Measurements from ENCODE around the gene CTSZ. TPM values are rescaled to one million over a fixed set of nuclear protein-coding genes. Genes with fewer than 3 reads are reported as not detected.

Gene CTSZ
- total RNA-seq, result 10 to 100 TPM; 48.9 to 49.2 TPM

GRCh38 chr20:59006864-59007664 lies at the start of gene CTSZ:
CTSZ (minus strand) TSS chr20:59007254; CDS start chr20:59007128, 126 bp downstream.
- ATAC-seq (ENCODE audit: low read depth) (peak; percentile 57), DNase-seq (peak; percentile 73)
- peaks cover 48% of the 10 kb centered on the region for H3K4me1 Mint-ChIP-seq
- no peaks in the 10 kb centered on the region for H3K9me3 Mint-ChIP-seq
- H3K27me3 Mint-ChIP-seq, result no peaks in the 10 kb centered on the region
- POLR2A ChIA-PET, result interaction anchor here (1.4 to 2.5 kb wide), 3 partner anchors 25 to 118 kb away, joined by 4 to 14 read pairs (median 11); partner anchors contain the start of gene ATP5F1E
- H3K4me3 Mint-ChIP-seq, result peak within 1 kb of the TSS; percentile 89
- H3K27ac Mint-ChIP-seq, result peak within 1 kb of the TSS; percentile 85
- H3K36me3 Mint-ChIP-seq, result peaks cover 6% of the 10 kb centered on the region

- POLR2A ChIA-PET, result no interaction called here
- no peak overlapping the region for H3K27ac Mint-ChIP-seq
- no peak overlapping the region for H3K4me3 Mint-ChIP-seq
- H3K4me1 Mint-ChIP-seq, result peaks cover 2% of the 10 kb centered on the region
- H3K27me3 Mint-ChIP-seq, result peaks cover 45% of the 10 kb centered on the region
- no peaks in the 10 kb centered on the region for H3K36me3 Mint-ChIP-seq
- no peaks in the 10 kb centered on the region for H3K9me3 Mint-ChIP-seq
- no peak for DNase-seq
- ATAC-seq (ENCODE audit: low read depth), result no peak
Observed at GRCh38 chr20:59055302-59055701, 48.2 kb upstream of the CTSZ start.

DNA sequence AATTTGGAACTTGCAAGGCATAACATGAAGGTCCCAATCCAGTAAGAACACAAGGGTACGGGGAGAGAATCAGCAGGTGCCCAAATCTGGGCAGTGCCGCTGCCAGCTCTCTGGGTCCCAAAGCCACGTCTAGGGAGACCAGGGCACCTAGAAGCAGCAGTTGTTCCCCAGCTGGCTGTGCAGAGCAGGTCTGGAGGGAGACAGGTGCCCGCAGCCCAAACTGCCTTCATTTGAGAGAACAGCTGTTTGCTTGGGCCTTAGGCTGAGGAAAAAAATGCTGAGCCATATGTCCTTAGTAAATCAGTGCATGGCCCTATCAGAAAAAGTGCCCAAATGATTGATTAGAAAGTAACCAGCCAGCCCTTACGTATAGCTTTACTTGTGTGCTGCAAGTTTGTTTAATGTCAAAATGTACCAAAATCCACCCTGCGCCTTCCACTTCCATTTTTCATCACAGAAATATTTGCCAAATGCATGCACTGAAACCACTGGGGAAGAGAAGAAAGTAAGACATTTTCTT lies 44.7 kb upstream of the CTSZ start:
- Mint-ChIP-seq H3K9me3 (no peaks in the 10 kb centered on the region), H3K4me1 (peaks cover 9% of the 10 kb centered on the region), H3K27me3 (peaks cover 47% of the 10 kb centered on the region), H3K4me3 (no peak overlapping the region), H3K27ac (no peak overlapping the region), H3K36me3 (no peaks in the 10 kb centered on the region)
- POLR2A ChIA-PET, result interaction anchor here (1.1 kb wide), 1 partner anchor 20 kb away, joined by 4 read pairs; the partner anchor contains the start of gene ATP5F1E
- DNase-seq (no peak), ATAC-seq (ENCODE audit: low read depth) (no peak)

GRCh38 chr20:59050437-59050836 lies 43.4 kb upstream of the CTSZ start:
- no peak overlapping the region for H3K27ac Mint-ChIP-seq
- peaks cover 9% of the 10 kb centered on the region for H3K4me1 Mint-ChIP-seq
- H3K4me3 Mint-ChIP-seq, result no peak overlapping the region
- no peak for DNase-seq
- POLR2A ChIA-PET, result no interaction called here
- no peak for ATAC-seq (ENCODE audit: low read depth)
- H3K36me3 Mint-ChIP-seq, result no peaks in the 10 kb centered on the region
- no peaks in the 10 kb centered on the region for H3K9me3 Mint-ChIP-seq
- peaks cover 41% of the 10 kb centered on the region for H3K27me3 Mint-ChIP-seq

DNA sequence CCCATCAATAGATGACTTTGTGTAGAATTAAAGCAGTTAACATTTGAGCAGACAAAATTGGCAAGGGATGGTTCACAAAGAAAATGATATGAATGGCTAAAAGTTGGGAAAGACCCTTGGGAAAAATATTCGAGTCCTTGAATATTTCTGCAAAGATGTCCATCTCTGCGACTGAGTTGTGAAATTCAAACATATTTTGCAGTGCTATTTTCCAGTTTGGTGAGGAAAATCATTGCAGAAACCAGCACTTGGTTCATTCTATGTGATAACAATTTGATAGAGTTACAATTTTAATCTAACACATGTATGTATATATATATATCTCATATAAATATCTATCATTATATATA lies 41.6 kb upstream of the CTSZ start:
- no peak for ATAC-seq (ENCODE audit: low read depth)

DNA sequence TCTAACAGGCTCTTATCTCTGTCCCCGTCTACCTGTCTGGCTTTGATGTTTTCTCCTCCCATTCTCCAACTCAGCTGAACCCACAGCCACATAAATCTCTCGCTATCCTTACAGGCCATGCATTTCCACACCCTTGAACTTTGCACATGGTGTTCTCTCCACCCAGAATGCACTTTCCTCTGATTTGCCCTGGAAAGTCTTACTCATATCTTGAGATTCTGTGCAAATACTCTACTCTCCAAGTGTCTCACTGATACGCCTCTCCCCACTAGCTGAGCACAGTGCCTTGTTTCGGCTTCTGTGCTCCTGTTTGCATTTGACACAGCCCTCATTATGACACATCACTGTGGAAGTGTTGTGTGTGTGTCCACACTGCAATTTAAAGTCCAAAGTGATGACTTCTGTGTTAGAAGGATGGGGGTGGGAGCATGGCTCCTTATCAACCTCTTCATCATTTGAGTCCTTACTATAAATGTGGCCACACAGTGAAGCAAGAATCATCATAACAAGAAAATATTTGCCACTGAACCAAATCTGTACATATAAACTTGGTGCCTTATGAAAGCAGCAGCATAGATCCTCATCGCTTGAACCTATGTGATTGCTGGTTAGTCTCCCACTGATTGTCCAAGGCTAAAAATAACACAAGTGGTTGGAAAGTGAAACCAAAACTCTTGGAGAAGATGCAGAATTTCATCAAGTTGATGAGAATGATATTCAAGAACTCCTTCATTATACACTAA lies 41.1 kb upstream of the CTSZ start:
- no peak overlapping the region for H3K27ac Mint-ChIP-seq

More for the DNA sequence above, 41.6 kb upstream of the CTSZ start:
- no peaks in the 10 kb centered on the region for H3K36me3 Mint-ChIP-seq
- no peak overlapping the region for H3K27ac Mint-ChIP-seq
- no peaks in the 10 kb centered on the region for H3K9me3 Mint-ChIP-seq
- POLR2A ChIA-PET, result no interaction called here
- H3K4me3 Mint-ChIP-seq, result no peak overlapping the region
- no peak for DNase-seq
- H3K27me3 Mint-ChIP-seq, result peaks cover 28% of the 10 kb centered on the region
- H3K4me1 Mint-ChIP-seq, result peaks cover 18% of the 10 kb centered on the region

DNA sequence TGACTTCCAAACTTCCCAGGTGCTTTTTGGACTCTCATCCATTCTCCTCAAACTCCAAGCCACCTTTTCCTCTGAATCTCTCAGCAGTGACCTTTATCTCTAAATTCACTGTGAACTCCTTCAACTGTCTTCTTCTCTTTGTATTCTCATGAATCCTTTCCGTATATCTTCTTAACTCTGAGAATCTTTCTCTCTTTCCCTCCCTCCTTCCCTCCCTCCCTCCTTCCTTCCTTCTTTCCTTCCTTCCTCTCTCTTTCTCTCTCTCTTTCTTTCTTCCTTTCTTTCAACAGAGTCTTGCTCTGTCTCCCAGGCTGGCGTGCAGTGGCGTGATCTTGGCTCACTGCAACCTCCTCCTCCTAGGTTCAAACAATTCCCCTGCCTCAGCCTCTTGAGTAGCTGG lies 39.8 kb upstream of the CTSZ start:
- no peak overlapping the region for H3K27ac Mint-ChIP-seq
- H3K4me1 Mint-ChIP-seq, result peaks cover 24% of the 10 kb centered on the region
- POLR2A ChIA-PET, result no interaction called here
- H3K4me3 Mint-ChIP-seq, result no peak overlapping the region
- H3K9me3 Mint-ChIP-seq, result no peaks in the 10 kb centered on the region
- peaks cover 19% of the 10 kb centered on the region for H3K27me3 Mint-ChIP-seq
- ATAC-seq (ENCODE audit: low read depth) (no peak), DNase-seq (no peak)
- no peaks in the 10 kb centered on the region for H3K36me3 Mint-ChIP-seq

More for the DNA sequence above, 41.1 kb upstream of the CTSZ start:
- POLR2A ChIA-PET, result no interaction called here
- Mint-ChIP-seq H3K4me3 (no peak overlapping the region), H3K9me3 (no peaks in the 10 kb centered on the region), H3K36me3 (no peaks in the 10 kb centered on the region), H3K4me1 (peaks cover 23% of the 10 kb centered on the region), H3K27me3 (peaks cover 23% of the 10 kb centered on the region)
- ATAC-seq (ENCODE audit: low read depth) (no peak), DNase-seq (no peak)

DNA sequence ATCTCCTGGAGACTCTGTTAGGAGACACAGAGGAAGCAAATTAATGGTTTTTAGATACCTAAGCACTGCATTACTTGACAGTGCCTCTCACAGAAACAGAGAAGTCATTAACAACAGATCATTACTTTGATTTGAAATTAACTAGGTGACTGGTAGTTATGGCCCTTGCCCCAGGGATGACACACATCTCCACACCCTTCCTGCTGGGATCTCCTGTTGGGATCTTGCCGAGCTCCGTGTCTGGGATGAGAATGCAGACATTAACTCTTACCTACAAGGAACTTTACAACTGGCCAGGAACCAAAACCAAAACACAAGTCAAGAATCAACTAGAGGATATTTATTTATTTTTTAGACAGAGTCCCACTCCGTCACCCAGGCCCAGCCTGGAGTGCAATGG lies 37.7 kb upstream of the CTSZ start:
- Mint-ChIP-seq H3K4me1 (peaks cover 41% of the 10 kb centered on the region), H3K36me3 (peaks cover 10% of the 10 kb centered on the region), H3K9me3 (no peaks in the 10 kb centered on the region), H3K27me3 (peaks cover 2% of the 10 kb centered on the region), H3K27ac (no peak overlapping the region), H3K4me3 (no peak overlapping the region)
- DNase-seq (no peak), ATAC-seq (ENCODE audit: low read depth) (no peak)
- POLR2A ChIA-PET, result no interaction called here

GRCh38 chr20:59044295-59044694 lies 37.2 kb upstream of the CTSZ start:
- no peak for ATAC-seq (ENCODE audit: low read depth)
- Mint-ChIP-seq H3K27me3 (peaks cover under 1% of the 10 kb centered on the region), H3K9me3 (no peaks in the 10 kb centered on the region), H3K27ac (no peak overlapping the region), H3K4me3 (no peak overlapping the region), H3K4me1 (peaks cover 46% of the 10 kb centered on the region), H3K36me3 (peaks cover 11% of the 10 kb centered on the region)
- POLR2A ChIA-PET, result interaction anchor here (4.9 kb wide), 1 partner anchor 12 kb away, joined by 59 read pairs; the partner anchor contains the start of gene ATP5F1E
- no peak for DNase-seq

DNA sequence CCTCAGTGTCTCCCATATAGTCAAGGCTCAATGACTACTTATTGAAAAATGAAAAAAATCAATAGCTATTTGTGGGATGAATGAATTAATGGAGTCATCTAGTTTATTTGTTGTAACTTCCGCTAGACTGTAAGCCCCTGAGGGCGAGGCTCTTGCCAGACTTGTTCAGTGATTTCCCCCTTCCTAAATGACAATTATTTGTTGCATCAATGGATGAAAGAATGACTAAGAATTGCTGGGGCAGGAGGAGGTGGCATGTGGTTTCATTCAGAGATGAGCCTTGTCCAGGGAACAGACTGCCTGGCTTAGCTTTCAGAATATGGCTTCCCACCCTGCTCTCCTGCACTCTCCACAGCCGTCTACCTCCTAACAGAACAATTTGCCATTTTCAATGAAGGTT lies 36.6 kb upstream of the CTSZ start:
- Mint-ChIP-seq H3K27me3 (no peaks in the 10 kb centered on the region), H3K4me1 (peaks cover 51% of the 10 kb centered on the region), H3K4me3 (peak overlapping the region; percentile 93), H3K36me3 (peaks cover 12% of the 10 kb centered on the region), H3K9me3 (no peaks in the 10 kb centered on the region), H3K27ac (peak overlapping the region; percentile 79)
- no peak for DNase-seq
- POLR2A ChIA-PET, result interaction anchor here (1.1 to 4.9 kb wide), 5 partner anchors 11 to 160 kb away, joined by 3 to 59 read pairs (median 4); partner anchors contain the start of genes ATP5F1E and ZNF831
- no peak for ATAC-seq (ENCODE audit: low read depth)

GRCh38 chr20:59042796-59043631 lies 36.0 kb upstream of the CTSZ start:
- H3K4me1 Mint-ChIP-seq, result peaks cover 47% of the 10 kb centered on the region
- peak; percentile 99 for ATAC-seq (ENCODE audit: low read depth)

DNA sequence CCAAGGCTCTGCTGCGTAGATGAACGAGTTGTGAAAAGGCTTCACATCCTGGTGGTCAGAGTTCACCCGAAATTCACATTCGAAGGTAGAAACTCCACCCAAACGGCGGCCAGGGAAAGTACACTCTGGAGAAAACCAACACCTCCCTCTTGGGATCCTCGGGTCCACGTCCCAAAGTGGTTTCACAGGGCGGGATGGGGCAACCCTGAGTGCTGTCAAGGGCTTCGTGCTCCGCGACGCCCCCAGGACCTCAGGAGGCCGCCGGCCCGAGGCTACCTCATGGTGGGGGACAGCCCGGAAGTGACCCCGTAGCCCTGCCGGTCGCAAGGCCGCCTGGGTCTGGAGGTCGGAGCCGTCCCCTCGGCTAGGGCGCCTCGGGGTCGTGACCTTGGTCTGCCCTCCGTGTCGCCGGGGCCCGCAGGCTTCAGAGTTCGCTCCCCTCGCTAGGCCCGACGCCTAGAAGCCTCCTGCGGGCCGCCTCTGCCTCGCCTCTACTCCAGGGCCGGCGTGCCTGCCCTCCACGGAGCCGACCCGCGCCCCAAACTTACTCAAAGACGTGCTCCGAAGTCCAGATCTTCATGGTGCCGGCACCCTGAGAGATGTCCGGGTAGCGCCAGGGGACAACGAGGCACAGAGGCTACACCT lies 35.2 kb upstream of the CTSZ start, which contains the start of gene PRELID3B:
Gene PRELID3B, minus strand, starts transcription at position 636 of the 645 bp plus-strand sequence. Its CDS starts 56 bp downstream, at position 580.
- H3K27ac Mint-ChIP-seq, result peak within 1 kb of the TSS; percentile 89
- ATAC-seq (ENCODE audit: low read depth) (peak; percentile 37), DNase-seq (no peak)
- no peaks in the 10 kb centered on the region for H3K27me3 Mint-ChIP-seq
- peak within 1 kb of the TSS; percentile 93 for H3K4me3 Mint-ChIP-seq
- H3K36me3 Mint-ChIP-seq, result peaks cover 17% of the 10 kb centered on the region
- H3K4me1 Mint-ChIP-seq, result peaks cover 48% of the 10 kb centered on the region
- POLR2A ChIA-PET, result interaction anchor here (1.0 to 4.9 kb wide), 3 partner anchors 10 to 153 kb away, joined by 3 to 59 read pairs (median 13); partner anchors contain the start of gene ATP5F1E
- no peaks in the 10 kb centered on the region for H3K9me3 Mint-ChIP-seq

More at GRCh38 chr20:59042796-59043631, 36.0 kb upstream of the CTSZ start:
- peak overlapping the region; percentile 89 for H3K27ac Mint-ChIP-seq
- peaks cover 13% of the 10 kb centered on the region for H3K36me3 Mint-ChIP-seq
- H3K27me3 Mint-ChIP-seq, result no peaks in the 10 kb centered on the region
- peak overlapping the region; percentile 93 for H3K4me3 Mint-ChIP-seq
- peak; percentile 98 for DNase-seq
- H3K9me3 Mint-ChIP-seq, result no peaks in the 10 kb centered on the region
- POLR2A ChIA-PET, result interaction anchor here (0.7 to 4.9 kb wide), 6 partner anchors 10 to 159 kb away, joined by 3 to 59 read pairs (median 4); partner anchors contain the start of genes ATP5F1E and ZNF831
